H1 (cell line): ENCODE data around the gene ESCO1.
A peak's percentile ranks its signal among the peaks of the same experiment; 100 is the strongest.

ENCODE experiments used
- ATF2 ChIP-seq: IDR thresholded peaks from 2 replicates; pipeline ENCODE4 v1.6.1; 2012; ENCODE audit warnings: low read length, inconsistent platforms
- CBX5 ChIP-seq: fragments of 300-800, 300-1000 bp; sonication (generic); IDR thresholded peaks from 2 replicates; pipeline ENCODE4 v1.7.1; 2016; ENCODE audit warnings: antibody characterized with exemption, low read length, low read depth
- CTCF ChIP-seq, 3 experiments: IDR thresholded peaks; 1 replicate in 2 of 3; 2 replicates in 1 of 3; pipeline versions ENCODE4 v1.5.1 to v1.6.1; 2011; ENCODE audit warnings: low read length in 3 of 3, mild to moderate bottlenecking in 3 of 3, inconsistent platforms in 2 of 3, low read depth in 1 of 3, moderate library complexity in 1 of 3; ENCODE audit not compliant: insufficient read depth in 1 of 3; ENCODE audit errors: control extremely low read depth in 1 of 3
- EP300 ChIP-seq, 2 experiments: IDR thresholded peaks; 1 replicate in 1 of 2; 2 replicates in 1 of 2; pipeline ENCODE4 v1.6.1; 2011 to 2012; ENCODE audit warnings: low read depth in 2 of 2, low read length in 2 of 2, mild to moderate bottlenecking in 2 of 2, borderline replicate concordance in 1 of 2, inconsistent platforms in 1 of 2, moderate library complexity in 1 of 2
- EZH2 ChIP-seq: fragments of 200-600 bp; sonication (generic); IDR thresholded peaks from 2 replicates; pipeline ENCODE4 v1.7.1; 2012; ENCODE audit warnings: low read depth, mild to moderate bottlenecking, moderate library complexity, low read length, inconsistent platforms; ENCODE audit not compliant: severe bottlenecking
- MAFK ChIP-seq: IDR thresholded peaks from 2 replicates; pipeline ENCODE4 v1.6.1; 2012; ENCODE audit warnings: low read depth, mild to moderate bottlenecking, improper control_type of control experiment, low read length
- POLR2A ChIP-seq, 2 experiments: IDR thresholded peaks; 1 replicate in 1 of 2; 2 replicates in 1 of 2; pipeline ENCODE4 v1.6.1; 2011; ENCODE audit warnings: low read depth in 2 of 2, low read length in 2 of 2, mild to moderate bottlenecking in 2 of 2; ENCODE audit errors: control extremely low read depth in 1 of 2
- RFX5 ChIP-seq: IDR thresholded peaks from 2 replicates; pipeline ENCODE4 v1.6.1; 2011; ENCODE audit warnings: low read depth, low read length, improper control_type of control experiment, borderline replicate concordance
- RNF2 ChIP-seq: fragments of 200-900, 300-1000 bp; sonication (generic); IDR thresholded peaks from 2 replicates; pipeline ENCODE4 v1.7.1; 2016; ENCODE audit warnings: borderline replicate concordance, low read depth, mild to moderate bottlenecking, antibody characterized with exemption, low read length; ENCODE audit not compliant: poor library complexity, severe bottlenecking; ENCODE audit errors: missing control alignments
- SIX5 ChIP-seq: IDR thresholded peaks from 2 replicates; pipeline ENCODE4 v1.6.1; 2011; ENCODE audit warnings: mild to moderate bottlenecking, low read depth, low read length
- SP1 ChIP-seq: IDR thresholded peaks from 2 replicates; pipeline ENCODE4 v1.6.1; 2011; ENCODE audit warnings: low read depth, low read length
- TAF1 ChIP-seq: IDR thresholded peaks from 2 replicates; pipeline ENCODE4 v1.6.1; 2011; ENCODE audit warnings: mild to moderate bottlenecking, low read depth, low read length
- YY1 ChIP-seq: IDR thresholded peaks from 2 replicates; pipeline ENCODE4 v1.6.1; 2011; ENCODE audit warnings: low read depth, mild to moderate bottlenecking, low read length

DNA sequence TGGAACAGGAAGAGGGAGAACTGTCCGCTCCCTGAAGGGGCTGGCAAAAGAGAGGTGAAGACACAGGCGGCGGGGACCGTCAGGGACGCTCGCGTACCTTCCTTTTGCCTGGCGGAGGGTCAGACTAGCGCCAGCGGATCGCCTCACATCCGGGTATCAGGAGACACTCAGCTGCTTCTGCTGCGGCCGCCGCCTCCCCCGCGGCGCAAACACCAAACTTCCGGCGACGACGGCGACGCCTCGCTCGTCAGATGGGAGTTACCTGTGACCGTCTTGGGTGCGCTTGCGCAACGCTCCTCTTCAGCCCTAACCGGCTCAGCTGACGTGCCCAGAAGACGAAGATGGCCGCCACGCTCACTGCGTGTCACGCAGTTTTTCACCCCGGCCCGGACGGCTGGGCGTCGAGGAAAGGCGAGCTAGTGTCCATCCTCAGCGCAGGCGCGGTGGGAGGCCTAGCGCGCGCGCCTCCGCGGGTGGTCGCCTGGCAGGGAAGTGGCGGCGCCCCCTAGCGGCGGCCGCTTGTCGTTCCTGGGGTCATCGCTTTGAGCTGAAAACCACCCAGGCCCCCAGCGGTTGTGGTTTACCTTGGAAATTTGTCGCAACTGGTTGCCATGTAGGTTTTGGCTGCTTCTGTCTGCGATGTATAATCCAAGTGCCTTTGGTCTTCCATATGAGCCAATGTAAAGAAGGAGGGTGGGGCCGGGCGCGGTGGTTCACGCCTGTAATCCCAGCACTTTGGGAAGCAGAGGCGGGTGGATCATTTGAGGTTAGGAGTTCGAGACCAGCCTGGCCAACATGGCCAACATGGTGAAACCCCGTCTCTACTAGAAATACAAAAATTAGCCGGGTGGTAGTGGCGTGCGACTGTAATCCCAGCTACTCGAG is at the start of gene ESCO1:
- no peak for TF ChIP-seq CBX5
- no peak for TF ChIP-seq RNF2
- TF ChIP-seq EP300 (IDR thresholded peaks at IDR 0.05; ENCODE audit: borderline replicate concordance in 1 of 2, low read depth in 2 of 2, low read length in 2 of 2) = peak in 1 of 2 experiments; percentile 51; a peak in 1 of 3 replicates
- TF ChIP-seq YY1 = peak; percentile 94
- TF ChIP-seq ATF2 = no peak
- TF ChIP-seq RFX5 = peak; percentile 86
- no peak for TF ChIP-seq SIX5
- no peak for TF ChIP-seq EZH2
- no peak for TF ChIP-seq MAFK
- TF ChIP-seq SP1 = no peak
- TF ChIP-seq CTCF (IDR thresholded peaks at IDR 0.05; ENCODE audit: control extremely low read depth in 1 of 3, insufficient read depth in 1 of 3, low read depth in 1 of 3, low read length in 3 of 3) = peak; percentile 82 to 95 (median 90)
- TF ChIP-seq TAF1 = peak; percentile 77
- peak in 1 of 2 experiments; percentile 88; a peak in 2 of 3 replicates for TF ChIP-seq POLR2A (IDR thresholded peaks at IDR 0.05; ENCODE audit: control extremely low read depth in 1 of 2, low read depth in 2 of 2, low read length in 2 of 2)
